K562 treated with DMSO at 1 percent for 24 hours (cell line): ENCODE data around the gene CLEC19A. TPM values are rescaled to one million over a fixed set of nuclear protein-coding genes. Genes with fewer than 3 reads are reported as not detected.

Experiments used
- total RNA-seq: library from RNA; unstranded; fragments of 300-600 nt; gene quantifications from 2 replicates; pipeline ENCODE4 v1.2.3, GENCODE V29; 2022; ENCODE audit warnings: low read depth; ENCODE audit not compliant: insufficient read depth

Gene CLEC19A
- total RNA-seq = not detected in 2 replicates

DNA sequence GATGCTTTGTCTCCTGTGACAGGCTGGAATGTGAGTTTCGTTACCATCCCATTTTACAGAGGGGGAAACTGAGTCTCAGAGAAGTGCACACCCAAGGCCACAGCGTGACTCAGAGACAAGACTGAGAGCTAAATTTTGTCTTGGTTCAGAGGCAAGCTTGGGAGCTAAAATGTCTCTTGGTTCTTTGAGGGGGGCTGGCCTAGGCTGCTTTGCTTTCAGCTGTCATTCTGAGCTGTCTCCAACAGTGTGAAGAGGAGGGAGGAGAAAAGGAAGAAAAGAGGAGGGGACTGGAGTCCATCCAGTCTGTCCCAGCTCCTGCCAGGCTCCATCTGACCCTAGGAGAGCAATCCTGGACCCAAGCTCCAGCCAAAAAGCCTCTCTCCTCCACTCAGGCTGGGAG is at the start of gene CLEC19A:
CLEC19A (plus strand) TSS at position 301 of the 400 bp plus-strand sequence. CDS start 121 bp downstream, outside the sequence.

Other genes with a start within 250 kb of the CLEC19A start
- 13.4 and 15.0 TPM in 2 replicates for gene COQ7, start 218.1 kb upstream of the CLEC19A start, total RNA-seq
- 7.3 and 9.5 TPM in 2 replicates for gene ITPRIPL2, start 171.8 kb upstream of the CLEC19A start, total RNA-seq
- gene SYT17, start 117.5 kb upstream of the CLEC19A start, total RNA-seq = not detected in 2 replicates
- gene TMC5, start 132.2 kb downstream of the CLEC19A start, total RNA-seq = 0.97 TPM in 1 of 2 replicates, not detected in the other
- gene GDE1, start 236.4 kb downstream of the CLEC19A start, total RNA-seq = 51.1 and 64.3 TPM in 2 replicates
- gene CCP110, start 238.2 kb downstream of the CLEC19A start, total RNA-seq = 6.3 and 7.6 TPM in 2 replicates